Small intestine (tissue), 7 donors: Measurements from ENCODE around the gene UBE2J1. TPM values are rescaled to one million over a fixed set of nuclear protein-coding genes. Genes with fewer than 3 reads are reported as not detected.

Source experiments
- DNase-seq, 2 donors: peaks; one replicate each; pipeline versions ENCODE4 v3.0.0 to v3.0.0-alpha.2; 2013
- FAIRE-seq: peaks from 2 replicates; lab custom pipeline; 2012; peaks lifted over from hg19 to GRCh38; lab: Jason Lieb, UNC
- H3K27ac ChIP-seq, 3 donors: one replicate each; pipeline ENCODE4 v1.5.1; 2013; ENCODE audit warnings: low read length in 2 of 3, mild to moderate bottlenecking in 2 of 3, control low read depth in 1 of 3, inconsistent platforms in 1 of 3, low read depth in 1 of 3, moderate library complexity in 1 of 3
- H3K27me3 ChIP-seq, 3 donors: one replicate each; pipeline ENCODE4 v1.6.1; 2013; ENCODE audit warnings: low read length in 3 of 3, inconsistent platforms in 1 of 3; ENCODE audit not compliant: control insufficient read depth in 3 of 3, insufficient read depth in 3 of 3
- H3K36me3 ChIP-seq, 3 donors: one replicate each; pipeline ENCODE4 v1.6.1; 2013; ENCODE audit warnings: low read length in 3 of 3, inconsistent platforms in 1 of 3, low read depth in 1 of 3, mild to moderate bottlenecking in 1 of 3, moderate library complexity in 1 of 3; ENCODE audit not compliant: control insufficient read depth in 3 of 3, insufficient read depth in 2 of 3
- H3K4me1 ChIP-seq, 3 donors: one replicate each; pipeline ENCODE4 v1.6.1; 2013; ENCODE audit warnings: low read length in 2 of 3, inconsistent platforms in 1 of 3, low read depth in 1 of 3, mild to moderate bottlenecking in 1 of 3, moderate library complexity in 1 of 3; ENCODE audit not compliant: control insufficient read depth in 3 of 3, insufficient read depth in 2 of 3
- H3K4me3 ChIP-seq, 3 donors: one replicate each; pipeline ENCODE4 v1.5.1; 2013; ENCODE audit warnings: low read length in 3 of 3, control low read depth in 1 of 3, inconsistent platforms in 1 of 3, low read depth in 1 of 3, mild to moderate bottlenecking in 1 of 3, moderate library complexity in 1 of 3
- H3K9me3 ChIP-seq, 2 donors: one replicate each; pipeline ENCODE4 v1.6.1; 2013; ENCODE audit warnings: low read depth in 1 of 2, low read length in 1 of 2; ENCODE audit not compliant: control insufficient read depth in 2 of 2, insufficient read depth in 1 of 2
- WGBS, 3 donors: extraction: QIAGEN DNeasy Blood & Tissue Kit; methylation state at CpG; one replicate each; pipeline ENCODE4 v1.1.7; 2013; 5-methylcytosine and 5-hydroxymethylcytosine counted together
- polyA plus RNA-seq, 4 donors: library from polyadenylated mRNA; stranded (reverse) in 3 of 4; unstranded in 1 of 4; fragments of 200-250 nt in 3 of 4; fragments of 120-200 nt in 1 of 4; gene quantifications; one replicate each; pipeline versions ENCODE4 v1.2.1 to v1.2.3, GENCODE V29; 2013
- donor health status: healthy with polysubstance abuse.
- donor health status: control.
- donor health status: control.
- donor health status: Bipolar disorder and iron deficiency.
- donor health status: healthy.

Gene UBE2J1
- polyA plus RNA-seq, 4 donors, result 34.1 to 65.1 (median 40.2) TPM

GRCh38 chr6:89392823-89393222, 40.3 kb upstream of the UBE2J1 start:
- Histone ChIP-seq H3K4me1 (no peaks in the 10 kb centered on the region), H3K27me3 (no peaks in the 10 kb centered on the region), H3K4me3 (no peak overlapping the region), H3K27ac (no peak overlapping the region), H3K9me3 (peaks cover 0 to 3% of the 10 kb centered on the region in 2 donors), H3K36me3 (no peaks in the 10 kb centered on the region)
- DNase-seq, result no peak
- no peak for FAIRE-seq

- FAIRE-seq (no peak), DNase-seq (no peak)
- no peaks in the 10 kb centered on the region for H3K27me3 ChIP-seq
- peaks cover 0 to 3% of the 10 kb centered on the region in 2 donors for H3K9me3 ChIP-seq
- H3K27ac ChIP-seq, result no peak overlapping the region
- 91 to 100% (median 95%) methylated on average over 6 of the region's 6 CpGs for WGBS, 3 donors
- peaks cover 0 to 8% (median 0%) of the 10 kb centered on the region in 3 donors for H3K36me3 ChIP-seq
- H3K4me1 ChIP-seq, result no peaks in the 10 kb centered on the region
- no peak overlapping the region for H3K4me3 ChIP-seq
Measured at GRCh38 chr6:89388846-89389245, 36.3 kb upstream of the UBE2J1 start.

DNA sequence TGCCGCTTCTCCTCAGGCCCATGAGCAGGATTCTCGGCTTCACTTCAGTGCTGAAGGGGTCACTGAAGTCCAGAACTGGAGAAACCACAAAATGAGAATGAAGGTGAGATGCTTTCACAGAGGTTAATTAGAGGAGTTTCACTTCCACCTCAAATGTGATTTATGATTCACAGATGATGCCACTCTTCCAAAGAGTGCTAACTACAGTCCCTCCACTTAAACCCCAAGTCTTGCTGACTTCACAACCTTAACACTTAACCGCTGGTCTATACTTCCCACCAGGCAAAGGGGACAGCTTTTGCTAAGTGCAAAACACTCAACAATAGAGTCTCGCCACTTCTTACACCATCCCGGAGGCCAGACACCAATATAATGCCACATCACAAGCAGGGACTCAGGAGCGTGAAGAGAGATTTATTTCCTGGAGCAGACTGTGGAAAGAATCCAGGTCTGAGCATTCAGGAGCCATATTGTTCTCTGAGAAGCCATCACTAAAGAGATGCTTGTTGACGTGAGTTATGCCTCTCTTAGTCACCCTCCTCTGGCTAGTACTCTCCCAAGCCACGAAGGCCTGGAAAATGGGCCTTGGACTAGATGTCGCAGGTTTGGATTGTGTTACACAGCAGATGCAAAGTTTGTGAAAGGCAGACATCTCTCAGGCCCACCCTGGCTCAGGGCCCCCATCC, 35.1 kb upstream of the UBE2J1 start:
- no peaks in the 10 kb centered on the region for H3K27me3 ChIP-seq
- no peak for FAIRE-seq
- 84 to 90% (median 90%) methylated on average over 9 of the region's 9 CpGs for WGBS, 3 donors

GRCh38 chr6:89386917-89387491, 34.5 kb upstream of the UBE2J1 start:
- no peak overlapping the region for H3K27ac ChIP-seq
- no peak overlapping the region for H3K4me3 ChIP-seq
- FAIRE-seq, result no peak
- H3K27me3 ChIP-seq, result no peaks in the 10 kb centered on the region
- WGBS, 3 donors, result 86 to 93% (median 90%) methylated on average over 6 of the region's 6 CpGs
- H3K36me3 ChIP-seq, result peaks cover 0 to 8% (median 0%) of the 10 kb centered on the region in 3 donors
- DNase-seq, result no peak
- no peaks in the 10 kb centered on the region for H3K4me1 ChIP-seq
- peaks cover 0 to 3% of the 10 kb centered on the region in 2 donors for H3K9me3 ChIP-seq

More for the DNA sequence above, 35.1 kb upstream of the UBE2J1 start:
- no peak overlapping the region for H3K27ac ChIP-seq
- H3K4me1 ChIP-seq, result no peaks in the 10 kb centered on the region
- DNase-seq, result no peak
- no peak overlapping the region for H3K4me3 ChIP-seq
- peaks cover 0 to 8% (median 0%) of the 10 kb centered on the region in 3 donors for H3K36me3 ChIP-seq
- peaks cover 0 to 3% of the 10 kb centered on the region in 2 donors for H3K9me3 ChIP-seq

GRCh38 chr6:89385846-89386245, 33.3 kb upstream of the UBE2J1 start:
- Histone ChIP-seq H3K4me3 (no peak overlapping the region), H3K27ac (no peak overlapping the region), H3K27me3 (no peaks in the 10 kb centered on the region), H3K4me1 (no peaks in the 10 kb centered on the region), H3K36me3 (peaks cover 0 to 8% (median 0%) of the 10 kb centered on the region in 3 donors), H3K9me3 (no peaks in the 10 kb centered on the region)
- WGBS, 3 donors, result 92 to 94% (median 94%) methylated on average over 7 of the region's 7 CpGs
- FAIRE-seq (no peak), DNase-seq (no peak)

DNA sequence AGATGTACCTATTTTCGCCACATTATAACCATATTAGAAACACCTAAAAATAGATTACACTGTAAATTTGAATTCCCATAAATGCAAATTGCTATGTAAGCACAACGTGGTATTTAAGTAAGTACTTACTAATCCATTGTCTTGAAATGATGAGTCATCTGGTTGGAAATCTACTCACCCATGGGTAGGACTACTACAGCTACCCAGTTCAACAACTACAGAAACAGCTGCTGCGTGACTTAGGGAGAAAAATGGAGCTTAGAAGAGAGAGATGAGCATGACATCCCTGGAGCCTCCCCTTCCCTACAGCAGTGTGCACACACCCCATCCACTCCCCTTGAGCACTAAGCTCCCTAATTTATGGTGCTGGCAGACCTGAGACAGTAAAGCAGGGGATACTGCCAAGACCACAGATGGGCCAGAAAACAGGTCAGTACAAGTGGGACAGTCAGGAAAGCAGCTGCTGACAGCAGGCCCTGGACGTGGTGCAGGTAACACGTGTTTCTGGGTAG, 32.7 kb upstream of the UBE2J1 start:
- Histone ChIP-seq H3K4me1 (no peaks in the 10 kb centered on the region), H3K36me3 (peaks cover 0 to 8% (median 0%) of the 10 kb centered on the region in 3 donors), H3K9me3 (no peaks in the 10 kb centered on the region), H3K4me3 (no peak overlapping the region), H3K27me3 (no peaks in the 10 kb centered on the region), H3K27ac (no peak overlapping the region)
- 71 to 77% (median 72%) methylated on average over 5 of the region's 5 CpGs for WGBS, 3 donors
- DNase-seq, result no peak
- FAIRE-seq, result no peak

DNA sequence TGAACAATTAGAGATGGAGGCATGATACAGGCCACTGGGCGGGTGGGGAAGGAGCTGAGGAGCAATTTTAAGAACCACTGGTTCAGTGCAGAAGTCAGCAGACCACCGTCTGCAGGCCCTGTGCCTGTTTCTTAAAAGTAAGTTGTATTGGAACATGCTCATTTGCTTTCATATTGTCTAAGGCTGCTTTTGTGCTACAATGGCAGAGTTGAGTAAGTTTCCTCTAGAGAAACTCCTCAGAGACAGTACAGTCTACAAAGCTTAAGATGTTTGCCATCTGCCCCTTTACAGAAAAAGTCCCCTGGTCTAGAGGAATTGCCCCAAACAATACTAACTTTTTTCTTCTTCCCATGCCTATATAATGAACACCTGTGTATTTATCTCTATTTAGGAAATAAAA, 28.5 kb upstream of the UBE2J1 start:
- WGBS, 3 donors, result 78 to 85% (median 82%) methylated on average over 2 of the region's 2 CpGs
- H3K27ac ChIP-seq, result no peak overlapping the region
- DNase-seq (no peak), FAIRE-seq (no peak)
- H3K4me1 ChIP-seq, result no peaks in the 10 kb centered on the region
- H3K4me3 ChIP-seq, result no peak overlapping the region
- H3K9me3 ChIP-seq, result no peaks in the 10 kb centered on the region
- no peaks in the 10 kb centered on the region for H3K27me3 ChIP-seq
- H3K36me3 ChIP-seq, result peaks cover 0 to 7% (median 0%) of the 10 kb centered on the region in 3 donors

DNA sequence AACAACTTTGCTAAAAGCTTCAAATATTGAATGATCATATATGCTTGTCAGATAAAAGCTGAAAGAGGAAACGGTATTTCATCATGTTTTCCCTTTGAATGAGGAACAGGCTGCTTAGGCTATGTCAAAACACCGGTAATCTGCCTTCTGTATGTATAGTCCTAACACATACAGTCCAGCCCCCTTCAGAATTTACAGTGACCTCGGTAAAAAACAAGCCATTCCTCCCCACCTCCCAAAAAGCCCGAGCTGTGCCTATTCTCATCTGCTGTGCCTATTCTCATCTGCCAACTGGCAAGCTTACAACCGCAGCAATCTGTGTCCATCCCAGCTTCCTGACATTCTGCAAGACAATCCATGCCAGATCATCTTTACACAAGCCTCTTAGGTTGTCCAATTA, 26.8 kb upstream of the UBE2J1 start:
- Histone ChIP-seq H3K27ac (no peak overlapping the region), H3K36me3 (no peaks in the 10 kb centered on the region), H3K4me1 (peaks cover 0 to 3% (median 0%) of the 10 kb centered on the region in 3 donors), H3K9me3 (no peaks in the 10 kb centered on the region), H3K27me3 (no peaks in the 10 kb centered on the region), H3K4me3 (no peak overlapping the region)
- DNase-seq (no peak), FAIRE-seq (no peak)
- 63 to 79% (median 72%) methylated on average over 5 of the region's 5 CpGs for WGBS, 3 donors
